Measurements from ENCODE around the gene OAS2. TPM values are rescaled to one million over a fixed set of nuclear protein-coding genes. Genes with fewer than 3 reads are reported as not detected.

OAS2 gene
- total RNA-seq, 2 experiments from 2014 or later = 191 to 196 TPM

Other genes starting within 250 kb of the OAS2 start
- gene RPH3A, start 186.8 kb upstream of the OAS2 start, total RNA-seq = not detected
- 10 to 100 TPM; 41.6 to 41.7 TPM for gene OAS1, start 71.6 kb upstream of the OAS2 start, total RNA-seq
- gene OAS3, start 40.0 kb upstream of the OAS2 start, total RNA-seq = 10 to 100 TPM; 26.1 to 28.0 TPM
- gene DTX1, start 78.2 kb downstream of the OAS2 start, total RNA-seq = 10 to 100 TPM in 1 of 2 experiments, 1 to 10 TPM in 1; 8.3 to 10.7 TPM
- 1 to 10 TPM; 2.6 to 3.2 TPM for gene RASAL1, start 157.2 kb downstream of the OAS2 start, total RNA-seq
- 1 to 10 TPM in 1 of 2 experiments, under 1 TPM in 1; 0.57 to 1.3 TPM for gene CFAP73, start 171.2 kb downstream of the OAS2 start, total RNA-seq
- 100 to 1,000 TPM; 114 to 116 TPM for gene DDX54, start 207.0 kb downstream of the OAS2 start, total RNA-seq
- gene RITA1, start 207.2 kb downstream of the OAS2 start, total RNA-seq = 10 to 100 TPM; 14.0 to 16.1 TPM
- 10 to 100 TPM; 47.3 to 49.2 TPM for gene TPCN1, start 242.9 kb downstream of the OAS2 start, total RNA-seq

Data from activated naive CD4-positive, alpha-beta T cell treated with anti-CD3 and anti-CD28 coated beads for 36 hours (primary cell).